ENCODE measurements around the gene ADAP2. TPM values are rescaled to one million over a fixed set of nuclear protein-coding genes. Genes with fewer than 3 reads are reported as not detected.

The ADAP2 gene
- total RNA-seq, 4 donors from 2014 or later: 10.6 to 20.9 (median 12.6) TPM

- WGBS, 2 donors (ENCODE audit: low coverage in 1 of 2): 91 to 98% methylated on average over 3 of the region's 3 CpGs
- H3K9me3 ChIP-seq: no peaks in the 10 kb centered on the region
- no peaks in the 10 kb centered on the region for H3K27me3 ChIP-seq
- ATAC-seq: no peak
- TF ChIP-seq POLR2AphosphoS5 (IDR thresholded peaks at IDR 0.05): no peak
- H3K27ac ChIP-seq: no peak overlapping the region
- H3K4me3 ChIP-seq: no peak overlapping the region
- no peaks in the 10 kb centered on the region for H3K4me1 ChIP-seq
- H3K36me3 ChIP-seq: peaks cover 0 to 95% of the 10 kb centered on the region in 2 donors
These were observed 74.7 kb downstream of the ADAP2 start for GRCh38 chr17:30996486-30996885.

GRCh38 chr17:30997270-30997669, 75.5 kb downstream of the ADAP2 start:
- no peak for TF ChIP-seq EP300 (IDR thresholded peaks at IDR 0.05)
- TF ChIP-seq POLR2A (IDR thresholded peaks at IDR 0.05): no peak
- TF ChIP-seq POLR2AphosphoS5 (IDR thresholded peaks at IDR 0.05): no peak
- no peak for TF ChIP-seq CTCF (IDR thresholded peaks at IDR 0.05)
- H3K27ac ChIP-seq: no peak overlapping the region
- no peaks in the 10 kb centered on the region for H3K9me3 ChIP-seq
- no peak overlapping the region for H3K4me3 ChIP-seq
- no peaks in the 10 kb centered on the region for H3K27me3 ChIP-seq
- ATAC-seq: no peak
- no peaks in the 10 kb centered on the region for H3K4me1 ChIP-seq
- H3K36me3 ChIP-seq: peaks cover 0 to 97% of the 10 kb centered on the region in 2 donors
- 83 to 93% methylated on average over 1 to 6 of the region's 6 CpGs for WGBS, 2 donors (ENCODE audit: low coverage in 1 of 2)

- H3K4me3 ChIP-seq: no peak overlapping the region
- TF ChIP-seq POLR2A (IDR thresholded peaks at IDR 0.05) (no peak), POLR2AphosphoS5 (IDR thresholded peaks at IDR 0.05) (no peak), EP300 (IDR thresholded peaks at IDR 0.05) (no peak), CTCF (IDR thresholded peaks at IDR 0.05) (no peak)
- WGBS, 2 donors (ENCODE audit: low coverage in 1 of 2): 89 to 90% methylated on average over 4 to 5 of the region's 5 CpGs
- ATAC-seq: no peak
- no peak overlapping the region for H3K27ac ChIP-seq
- H3K36me3 ChIP-seq: peaks cover 0 to 97% of the 10 kb centered on the region in 2 donors
- H3K9me3 ChIP-seq: no peaks in the 10 kb centered on the region
- H3K27me3 ChIP-seq: no peaks in the 10 kb centered on the region
- no peaks in the 10 kb centered on the region for H3K4me1 ChIP-seq
These were observed 76.1 kb downstream of the ADAP2 start for GRCh38 chr17:30997842-30998241.

DNA sequence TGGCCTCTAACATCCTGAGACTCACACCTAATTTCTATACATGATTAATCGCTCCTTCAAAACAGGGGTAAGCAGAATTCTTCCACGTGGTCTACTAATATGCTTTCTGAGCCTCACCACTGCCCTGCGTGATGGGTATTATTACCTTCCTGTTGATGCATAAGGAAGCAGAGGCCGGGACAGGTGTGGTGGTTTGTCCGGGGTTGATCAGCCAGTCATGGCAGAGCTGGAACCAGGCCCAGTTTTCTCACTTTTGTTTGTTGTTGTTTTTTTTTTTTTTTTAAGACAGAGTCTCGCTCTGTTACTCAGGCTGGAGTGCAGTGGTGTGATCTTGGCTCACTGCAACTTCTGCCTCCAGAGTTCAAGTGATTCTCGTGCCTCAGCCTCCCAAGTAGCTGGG, 80.3 kb downstream of the ADAP2 start:
- peaks cover 0 to 81% of the 10 kb centered on the region in 2 donors for H3K36me3 ChIP-seq
- H3K9me3 ChIP-seq: no peaks in the 10 kb centered on the region
- H3K4me3 ChIP-seq: no peak overlapping the region
- no peak for TF ChIP-seq CTCF (IDR thresholded peaks at IDR 0.05)
- no peak for TF ChIP-seq POLR2AphosphoS5 (IDR thresholded peaks at IDR 0.05)
- TF ChIP-seq POLR2A (IDR thresholded peaks at IDR 0.05): no peak
- TF ChIP-seq EP300 (IDR thresholded peaks at IDR 0.05): no peak
- no peak overlapping the region for H3K27ac ChIP-seq
- no peaks in the 10 kb centered on the region for H3K4me1 ChIP-seq
- ATAC-seq: no peak
- WGBS, 2 donors (ENCODE audit: low coverage in 1 of 2): 89 to 97% methylated on average over 5 to 6 of the region's 7 CpGs
- no peaks in the 10 kb centered on the region for H3K27me3 ChIP-seq

DNA sequence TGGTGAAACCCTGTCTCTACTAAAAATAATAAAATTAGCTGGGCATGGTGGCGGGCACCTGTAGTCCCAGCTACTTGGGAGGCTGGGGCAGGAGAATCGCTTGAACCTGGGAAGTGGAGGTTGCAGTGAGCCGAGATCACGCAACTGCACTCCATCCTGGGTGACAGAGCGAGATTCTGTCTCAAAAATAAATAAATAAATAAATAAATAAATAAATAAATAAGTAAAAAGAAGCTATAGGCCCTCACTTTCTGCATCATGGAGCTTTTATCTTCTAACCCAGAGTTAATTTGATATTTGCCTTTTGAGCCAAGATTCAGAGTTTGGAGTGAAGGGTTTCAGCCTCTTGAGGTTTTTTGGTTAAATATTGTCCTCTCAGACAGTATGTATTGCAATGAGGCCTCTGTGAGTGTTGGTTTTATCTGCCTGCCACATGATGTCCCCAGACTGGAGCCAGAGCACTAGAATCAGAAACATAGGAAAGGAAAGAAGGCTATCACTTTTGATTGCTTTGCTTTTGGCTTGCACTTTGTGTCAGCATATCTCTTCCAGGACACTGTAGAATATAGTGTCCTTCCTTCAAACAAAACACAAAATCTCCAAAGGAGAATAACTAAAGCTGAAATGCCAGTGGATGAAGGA, 81.6 kb downstream of the ADAP2 start:
- H3K36me3 ChIP-seq: peaks cover 0 to 68% of the 10 kb centered on the region in 2 donors
- ATAC-seq: no peak
- H3K4me3 ChIP-seq: no peak overlapping the region
- no peak for TF ChIP-seq CTCF (IDR thresholded peaks at IDR 0.05)
- TF ChIP-seq POLR2AphosphoS5 (IDR thresholded peaks at IDR 0.05): no peak
- H3K9me3 ChIP-seq: no peaks in the 10 kb centered on the region
- H3K27ac ChIP-seq: no peak overlapping the region
- 100% methylated on average over 1 to 5 of the region's 5 CpGs for WGBS, 2 donors (ENCODE audit: low coverage in 1 of 2)
- H3K4me1 ChIP-seq: peaks cover 0 to 10% (median 3%) of the 10 kb centered on the region in 3 donors
- H3K27me3 ChIP-seq: no peaks in the 10 kb centered on the region
